ENCODE data around the gene IRF2BP2.

DNA sequence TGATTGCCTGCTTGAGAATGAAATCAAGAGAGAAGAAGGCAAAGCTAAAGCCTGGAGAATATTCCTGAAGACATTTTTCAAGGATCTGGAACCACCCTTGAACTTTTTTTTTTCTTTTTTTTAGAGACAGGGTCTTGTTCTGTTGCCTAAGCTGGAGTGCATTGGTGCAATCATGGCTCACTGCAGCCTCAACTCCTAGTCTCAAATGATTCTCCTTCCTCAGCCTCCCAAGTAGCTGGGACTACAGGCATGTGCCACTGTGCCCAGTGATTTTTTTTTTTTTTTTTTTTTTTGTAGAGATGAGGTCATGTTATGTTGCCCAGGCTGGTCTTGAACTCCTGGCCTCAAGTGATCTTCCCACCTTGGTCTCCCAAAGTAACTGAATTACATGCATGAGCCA is 22.2 kb upstream of the IRF2BP2 start:
- TF ChIP-seq ZNF639 (tag by site-specific recombination; IDR thresholded peaks at IDR 0.05) (no peak), TSHZ1 (tag by site-specific recombination; IDR thresholded peaks at IDR 0.05; ENCODE audit: borderline replicate concordance) (no peak), PRDM4 (tag by site-specific recombination; IDR thresholded peaks at IDR 0.05) (no peak), CTCF (tag by site-specific recombination; IDR thresholded peaks at IDR 0.05) (no peak), ZNF133 (tag by site-specific recombination; IDR thresholded peaks at IDR 0.05) (no peak), GLIS2 (tag by site-specific recombination; IDR thresholded peaks at IDR 0.05) (no peak), HOXA7 (CRISPR knock-in tag; IDR thresholded peaks at IDR 0.05; ENCODE audit: borderline replicate concordance) (no peak)

Measured in HEK293 (cell line).